Measurements from ENCODE around the gene SMG5. TPM values are rescaled to one million over a fixed set of nuclear protein-coding genes. Genes with fewer than 3 reads are reported as not detected.
A peak's percentile ranks its signal among the peaks of the same experiment; 100 is the strongest.

The SMG5 gene
- total and polyA plus RNA-seq, 2 experiments from 2014 or later, result 25.9 to 118 TPM

GRCh38 chr1:156284112-156284511 is 1.5 kb upstream of the SMG5 start, which contains the start of gene TMEM79:
Gene TMEM79 (plus strand): TSS chr1:156284325. CDS start chr1:156285227, 902 bp downstream.
- peak within 1 kb of the TSS; percentile 88 for H3K4me2 ChIP-seq
- H3K79me2 ChIP-seq (replicated peaks; ENCODE audit: insufficient read depth), result peaks cover 32% of the 10 kb centered on the region
- TF ChIP-seq EZH2phosphoT487 (IDR thresholded peaks at IDR 0.05; ENCODE audit: unreplicated experiment), result no peak
- no peak for TF ChIP-seq CTCF (conservative IDR thresholded peaks at IDR 0.05; ENCODE audit: low read depth in 2 of 2)
- TF ChIP-seq CREB1 (CRISPR knock-in tag; IDR thresholded peaks at IDR 0.05; ENCODE audit: low read depth), result no peak
- TF ChIP-seq REST (IDR thresholded peaks at IDR 0.05; ENCODE audit: unreplicated experiment), result no peak
- no peak for TF ChIP-seq ETS1 (IDR thresholded peaks at IDR 0.05)
- TF ChIP-seq STAT1 (IDR thresholded peaks at IDR 0.05; ENCODE audit: unreplicated experiment), result no peak
- no peak for TF ChIP-seq POLR2AphosphoS5 (IDR thresholded peaks at IDR 0.05; ENCODE audit: low read depth)
- no peak for TF ChIP-seq ZNF114 (CRISPR knock-in tag; IDR thresholded peaks at IDR 0.05)
- no peak for TF ChIP-seq NANOG (IDR thresholded peaks at IDR 0.05; ENCODE audit: borderline replicate concordance)
- no peak for TF ChIP-seq EZH2 (IDR thresholded peaks at IDR 0.05; ENCODE audit: low read depth, unreplicated experiment)
- no peak for TF ChIP-seq ZNF331 (CRISPR knock-in tag; IDR thresholded peaks at IDR 0.05; ENCODE audit: low read depth)
- TF ChIP-seq JUNB (IDR thresholded peaks at IDR 0.05; ENCODE audit: unreplicated experiment), result no peak
- no peak for TF ChIP-seq ZNF462 (CRISPR knock-in tag; IDR thresholded peaks at IDR 0.05)
- peaks cover 25% of the 10 kb centered on the region for H4K20me1 ChIP-seq (replicated peaks; ENCODE audit: insufficient read depth)
- DNase-seq (ENCODE audit: low spot score) (peak; percentile 27), ATAC-seq (no peak)
- Mint-ChIP-seq H3K27me3 (ENCODE audit: insufficient read depth, low read depth, poor library complexity) (peaks cover 9% of the 10 kb centered on the region), H3K4me1 (peaks cover 19% of the 10 kb centered on the region), H3K27ac (peak within 1 kb of the TSS; percentile 93), H3K4me3 (peak within 1 kb of the TSS; percentile 98), H3K9me3 (no peaks in the 10 kb centered on the region), H3K36me3 (ENCODE audit: low read depth) (no peaks in the 10 kb centered on the region; the same call in 1 of the 3 replicates)
- H3F3A ChIP-seq (replicated peaks; ENCODE audit: low read depth), result peaks cover 12% of the 10 kb centered on the region; the same call in 1 of the 2 replicates
- H3K36me3 ChIP-seq (ENCODE audit: insufficient read depth), result 0 out of 2 replicates have a peak, but pooled peaks cover 6% of the 10 kb centered on the region
- H3K27me3 ChIP-seq (ENCODE audit: insufficient read depth), result no peaks in the 10 kb centered on the region
- H3K4me3 ChIP-seq, result peak within 1 kb of the TSS; percentile 83
- no peaks in the 10 kb centered on the region for H3K9me2 ChIP-seq (ENCODE audit: insufficient read depth)
- H2AFZ ChIP-seq, result peak within 1 kb of the TSS; percentile 95
- H3K27ac ChIP-seq (ENCODE audit: low read depth), result peak within 1 kb of the TSS; percentile 79
- peaks cover 16% of the 10 kb centered on the region for H3K4me1 ChIP-seq (ENCODE audit: insufficient read depth)

All from GM23338 (cell line).